ENCODE data around the gene MILR1.
"Not testable (repeated sequence)": the region's sequence is repeated elsewhere in the genome, so short reads cannot be mapped to it uniquely, and the experiment has no call there.

The MILR1 gene

GRCh38 chr17:64471440-64471839 is 22.5 kb downstream of the MILR1 start:
- no peak for DNase-seq (ENCODE audit: low read depth in 3 of 3)

GRCh38 chr17:64472564-64472963 is 23.6 kb downstream of the MILR1 start:
- DNase-seq (ENCODE audit: low read depth in 3 of 3), result no peak

GRCh38 chr17:64477849-64478248 is 28.9 kb downstream of the MILR1 start:
- no peak for DNase-seq (ENCODE audit: low read depth in 3 of 3)

GRCh38 chr17:64480951-64481350 is 32.0 kb downstream of the MILR1 start:
- DNase-seq (ENCODE audit: low read depth in 3 of 3), result no peak

- no peak for DNase-seq (ENCODE audit: low read depth in 3 of 3)
Observed at GRCh38 chr17:64484380-64484779, 35.5 kb downstream of the MILR1 start.

GRCh38 chr17:64488301-64488700 is 39.4 kb downstream of the MILR1 start:
- DNase-seq (ENCODE audit: low read depth in 3 of 3), result no peak

GRCh38 chr17:64491034-64491860 is 42.3 kb downstream of the MILR1 start:
- DNase-seq (ENCODE audit: low read depth in 3 of 3), result no peak

GRCh38 chr17:64491994-64492393 is 43.1 kb downstream of the MILR1 start:
- no peak for DNase-seq (ENCODE audit: low read depth in 3 of 3)

GRCh38 chr17:64492481-64493109 is 43.7 kb downstream of the MILR1 start:
- DNase-seq (ENCODE audit: low read depth in 3 of 3), result no peak

- no peak for DNase-seq (ENCODE audit: low read depth in 3 of 3)
Observed at GRCh38 chr17:64494121-64494520, 45.2 kb downstream of the MILR1 start.

GRCh38 chr17:64495300-64495699 is 46.4 kb downstream of the MILR1 start:
- DNase-seq (ENCODE audit: low read depth in 3 of 3), result not testable (repeated sequence)

GRCh38 chr17:64496348-64496785 is 47.5 kb downstream of the MILR1 start:
- DNase-seq (ENCODE audit: low read depth in 3 of 3), result no peak

GRCh38 chr17:64496786-64497564 is 48.1 kb downstream of the MILR1 start, which contains the start of gene POLG2:
Gene POLG2 (minus strand): TSS chr17:64497054. CDS start chr17:64496968, 86 bp downstream.
- peak; percentile 87 to 94 (median 90) for DNase-seq (ENCODE audit: low read depth in 3 of 3)

- no peak for DNase-seq (ENCODE audit: low read depth in 3 of 3)
Observed at GRCh38 chr17:64497565-64498035, 48.7 kb downstream of the MILR1 start.

- no peak for DNase-seq (ENCODE audit: low read depth in 3 of 3)
Observed at GRCh38 chr17:64498308-64499203, 49.6 kb downstream of the MILR1 start.

- DNase-seq (ENCODE audit: low read depth in 3 of 3), result no peak
Observed at GRCh38 chr17:64499805-64500486, 51.0 kb downstream of the MILR1 start.

- DNase-seq (ENCODE audit: low read depth in 3 of 3), result no peak
Observed at GRCh38 chr17:64500487-64500859, 51.6 kb downstream of the MILR1 start.

GRCh38 chr17:64500862-64501765 is 52.2 kb downstream of the MILR1 start:
- DNase-seq (ENCODE audit: low read depth in 3 of 3), result no peak

- no peak for DNase-seq (ENCODE audit: low read depth in 3 of 3)
Observed at GRCh38 chr17:64502021-64502420, 53.1 kb downstream of the MILR1 start.

- no peak for DNase-seq (ENCODE audit: low read depth in 3 of 3)
Observed at GRCh38 chr17:64502809-64503208, 53.9 kb downstream of the MILR1 start.
